Natural killer cell treated with Interleukin-12 subunit alpha and Interleukin-12 subunit beta and Interleukin-15 and Interleukin-18, amount 100 ng/mL, for 72 hours (primary cell): Measurements from ENCODE around the gene QRSL1. TPM values are rescaled to one million over a fixed set of nuclear protein-coding genes. Genes with fewer than 3 reads are reported as not detected.
"Not testable (repeated sequence)": the region's sequence is repeated elsewhere in the genome, so short reads cannot be mapped to it uniquely, and the experiment has no call there.

Source experiments
- ATAC-seq, 2 donors: fragments of 150-1000 bp; cut with Tn5 transposase in 1 of 2; sonication (Bioruptor Pico), chemical (Tn5 transposase) in 1 of 2; 2 replicates each; pipeline ENCODE4 v1.10.0; 2021
- DNase-seq: peaks from one replicate; pipeline ENCODE4 v3.0.0; 2022; ENCODE audit warnings: low spot score
- H3K27ac Mint-ChIP-seq, 2 donors: 1 replicate in 1 of 2; 2 replicates in 1 of 2; pipeline ENCODE4 v1.8.0; 2022; ENCODE audit warnings: mixed read lengths in 2 of 2, mild to moderate bottlenecking in 1 of 2, moderate library complexity in 1 of 2
- H3K27me3 Mint-ChIP-seq, 2 donors: 1 replicate in 1 of 2; 2 replicates in 1 of 2; pipeline ENCODE4 v1.8.0; 2022; ENCODE audit warnings: mixed read lengths in 2 of 2
- H3K36me3 Mint-ChIP-seq: one replicate; pipeline ENCODE4 v1.8.0; 2022; ENCODE audit warnings: mixed read lengths
- H3K4me1 Mint-ChIP-seq, 2 donors: 1 replicate in 1 of 2; 2 replicates in 1 of 2; pipeline ENCODE4 v1.8.0; 2022; ENCODE audit warnings: low read depth in 2 of 2, mixed read lengths in 2 of 2, mild to moderate bottlenecking in 1 of 2
- H3K4me3 Mint-ChIP-seq: one replicate; pipeline ENCODE4 v1.8.0; 2022; ENCODE audit warnings: mixed read lengths
- H3K9me3 Mint-ChIP-seq: 2 replicates; pipeline ENCODE4 v1.8.0; 2022; ENCODE audit warnings: mixed read lengths
- total RNA-seq, 2 donors: library from RNA; stranded (reverse); gene quantifications; one replicate each; pipeline ENCODE4 v1.2.3, GENCODE V29; 2022

The QRSL1 gene, protein sequence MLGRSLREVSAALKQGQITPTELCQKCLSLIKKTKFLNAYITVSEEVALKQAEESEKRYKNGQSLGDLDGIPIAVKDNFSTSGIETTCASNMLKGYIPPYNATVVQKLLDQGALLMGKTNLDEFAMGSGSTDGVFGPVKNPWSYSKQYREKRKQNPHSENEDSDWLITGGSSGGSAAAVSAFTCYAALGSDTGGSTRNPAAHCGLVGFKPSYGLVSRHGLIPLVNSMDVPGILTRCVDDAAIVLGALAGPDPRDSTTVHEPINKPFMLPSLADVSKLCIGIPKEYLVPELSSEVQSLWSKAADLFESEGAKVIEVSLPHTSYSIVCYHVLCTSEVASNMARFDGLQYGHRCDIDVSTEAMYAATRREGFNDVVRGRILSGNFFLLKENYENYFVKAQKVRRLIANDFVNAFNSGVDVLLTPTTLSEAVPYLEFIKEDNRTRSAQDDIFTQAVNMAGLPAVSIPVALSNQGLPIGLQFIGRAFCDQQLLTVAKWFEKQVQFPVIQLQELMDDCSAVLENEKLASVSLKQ
- total RNA-seq: 10 to 100 TPM; 15.3 to 25.0 TPM

DNA sequence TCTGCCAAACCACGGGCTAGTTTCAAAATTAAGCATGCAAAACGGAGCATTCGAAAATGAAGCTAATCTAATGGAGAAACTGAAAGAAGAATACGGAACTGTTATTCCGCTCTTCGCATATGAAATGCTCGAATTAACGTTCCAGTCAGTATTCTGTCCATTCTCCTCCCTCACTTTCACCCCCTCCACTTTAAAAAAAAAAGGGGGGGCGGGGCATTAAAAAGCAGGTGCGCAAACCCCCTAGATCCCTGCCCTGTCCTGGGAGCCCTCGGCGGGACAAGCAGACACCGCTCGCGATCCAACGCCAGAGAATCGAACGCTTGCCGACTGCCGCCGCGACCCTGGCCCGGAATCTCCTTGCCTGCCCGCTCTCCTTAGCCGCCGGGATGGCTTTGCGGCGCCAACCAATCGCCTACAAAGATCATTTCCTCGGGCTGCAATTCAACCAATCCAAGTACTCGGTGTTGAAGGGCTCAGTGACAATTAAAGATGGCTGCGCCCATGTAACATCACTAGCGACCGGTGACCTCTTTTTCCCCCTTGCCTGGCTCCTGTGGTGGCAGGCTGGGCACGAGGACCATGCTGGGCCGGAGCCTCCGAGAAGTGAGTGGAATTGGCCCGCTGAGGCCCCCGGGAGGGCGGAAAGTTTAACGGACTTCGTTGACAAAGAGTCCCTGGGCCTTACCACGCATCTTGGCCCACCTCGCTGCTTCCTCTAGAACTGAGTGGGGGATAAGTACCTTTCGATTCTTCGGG is at the start of gene QRSL1, which contains the start of gene RTN4IP1:
Gene QRSL1 (plus strand): TSS at position 476 of the 756 bp plus-strand sequence. CDS start 104 bp downstream, at position 580.
Gene RTN4IP1 (minus strand): TSS at position 396 of the 756 bp plus-strand sequence. CDS start 477 bp downstream, outside the sequence.
- Mint-ChIP-seq H3K9me3 (no peaks in the 10 kb centered on the region), H3K27me3 (no peaks in the 10 kb centered on the region), H3K4me1 (peaks cover 15 to 19% of the 10 kb centered on the region in 2 donors), H3K4me3 (peak within 1 kb of the TSS; percentile 99), H3K36me3 (no peaks in the 10 kb centered on the region), H3K27ac (peak within 1 kb of the TSS; percentile 99)
- ATAC-seq: peak; percentile 96 to 98
- peak; percentile 90 for DNase-seq

DNA sequence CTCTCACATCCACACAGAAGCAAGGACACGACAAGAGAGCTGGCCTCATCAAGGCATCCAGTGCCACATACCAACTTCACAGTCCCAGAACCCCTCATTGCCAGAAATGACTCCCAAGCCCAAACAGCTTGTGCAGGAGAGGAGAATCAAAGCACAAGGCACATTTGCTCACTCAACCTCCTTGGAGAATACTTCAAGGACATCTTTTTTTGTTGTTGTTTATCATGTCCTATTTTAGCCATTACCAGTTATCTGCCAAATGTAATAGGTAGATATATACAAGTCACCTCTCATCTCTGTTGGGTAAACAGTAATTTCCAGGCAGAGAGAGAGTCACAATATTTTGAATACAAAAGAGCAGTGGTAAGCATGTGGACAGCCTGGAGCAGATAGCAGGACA is 47.9 kb upstream of the QRSL1 start:
- no peaks in the 10 kb centered on the region for H3K27me3 Mint-ChIP-seq

DNA sequence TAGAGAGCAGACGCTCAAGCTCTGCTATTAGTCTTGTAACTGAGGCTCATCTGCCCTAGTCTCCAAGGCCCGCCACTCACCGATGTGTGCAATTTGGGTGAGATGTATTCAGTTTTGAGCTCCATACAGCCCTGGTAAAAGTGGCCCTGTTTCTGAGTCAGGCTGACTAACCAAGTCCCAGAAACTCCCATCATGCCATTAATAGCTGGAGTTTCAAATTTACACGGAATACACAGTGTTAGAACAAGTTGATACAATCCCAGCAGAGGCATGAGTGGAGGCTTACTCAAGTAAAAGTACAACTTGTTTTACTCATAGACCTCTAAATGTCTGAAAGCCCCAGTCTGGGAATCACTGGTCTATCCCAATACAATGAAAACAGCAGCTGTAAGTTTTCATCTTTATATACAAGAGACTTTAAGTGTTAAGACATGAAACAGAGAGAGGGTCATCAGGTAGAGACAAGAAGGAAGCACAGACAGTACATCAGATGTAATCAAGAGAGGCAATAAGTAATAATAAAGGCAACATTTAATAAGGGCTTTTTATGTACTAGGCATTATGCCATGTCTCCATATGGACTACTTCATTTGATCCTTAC is 42.5 kb upstream of the QRSL1 start:
- ATAC-seq: no peak
- H3K27me3 Mint-ChIP-seq: no peaks in the 10 kb centered on the region
- no peaks in the 10 kb centered on the region for H3K9me3 Mint-ChIP-seq
- DNase-seq: no peak
- peaks cover 7% of the 10 kb centered on the region for H3K36me3 Mint-ChIP-seq
- no peaks in the 10 kb centered on the region for H3K4me1 Mint-ChIP-seq
- H3K4me3 Mint-ChIP-seq: no peak overlapping the region
- no peak overlapping the region for H3K27ac Mint-ChIP-seq

More for the DNA sequence above, 47.9 kb upstream of the QRSL1 start:
- no peak overlapping the region for H3K4me3 Mint-ChIP-seq
- H3K36me3 Mint-ChIP-seq: peaks cover 8% of the 10 kb centered on the region
- DNase-seq (no peak), ATAC-seq (no peak)
- H3K27ac Mint-ChIP-seq: no peak overlapping the region
- no peaks in the 10 kb centered on the region for H3K9me3 Mint-ChIP-seq
- no peaks in the 10 kb centered on the region for H3K4me1 Mint-ChIP-seq

DNA sequence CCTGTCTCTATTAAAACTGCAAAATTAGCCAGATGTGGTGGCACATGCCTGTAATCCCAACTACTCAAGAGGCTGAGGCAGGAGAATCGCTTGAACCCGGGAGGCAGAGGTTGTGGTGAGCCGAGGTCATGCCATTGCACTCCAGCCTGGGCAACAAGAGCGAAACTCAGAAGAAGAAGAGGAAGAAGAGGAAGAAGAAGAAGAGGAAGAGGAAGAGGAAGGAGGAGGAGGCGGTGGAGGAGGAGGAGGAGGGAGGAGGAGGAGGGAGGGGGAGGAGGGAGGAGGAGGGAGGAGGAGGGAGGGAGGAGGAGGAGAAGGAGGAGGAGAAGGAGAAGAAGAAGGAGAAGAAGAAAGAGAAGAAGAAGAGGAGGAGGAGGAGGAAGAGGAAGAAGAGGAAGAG is 40.4 kb upstream of the QRSL1 start:
- not testable (repeated sequence) for H3K4me1 Mint-ChIP-seq, ATAC-seq, H3K4me3 Mint-ChIP-seq, H3K27ac Mint-ChIP-seq, H3K36me3 Mint-ChIP-seq, H3K27me3 Mint-ChIP-seq, DNase-seq, H3K9me3 Mint-ChIP-seq

DNA sequence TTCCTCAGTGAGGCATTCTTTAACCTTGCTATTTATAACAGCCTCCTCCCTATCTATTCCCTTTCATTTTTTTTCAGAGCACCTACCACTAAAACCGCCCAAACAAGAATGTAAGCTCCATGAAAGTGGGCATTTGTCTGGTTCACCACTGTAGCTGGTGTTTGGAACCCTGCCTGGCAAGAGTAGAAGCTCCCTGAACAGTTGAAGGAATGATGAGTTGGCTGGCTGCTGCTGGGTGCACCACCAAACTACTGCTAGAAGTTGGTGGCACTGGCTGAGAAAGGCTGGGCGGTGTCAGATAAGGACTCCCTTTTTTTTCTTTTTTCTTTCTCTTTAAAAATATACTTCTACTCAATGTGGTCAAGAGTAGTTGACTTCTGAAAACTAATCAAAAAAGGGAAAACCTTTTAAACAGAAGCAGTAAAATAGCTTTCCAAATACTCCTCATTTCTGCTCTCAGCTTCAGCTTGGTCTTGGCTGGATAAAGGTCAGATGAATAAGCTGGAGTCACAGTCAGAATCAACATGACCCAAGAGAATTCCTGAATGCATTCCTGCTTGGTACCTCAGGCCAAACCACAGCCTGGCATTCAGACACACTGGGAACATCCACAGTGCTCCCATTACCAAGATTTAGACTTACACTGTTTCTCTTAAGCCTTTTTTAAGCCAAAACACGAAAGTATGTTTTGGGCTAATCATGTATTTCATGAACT is 38.1 kb upstream of the QRSL1 start:
- no peak for ATAC-seq
- H3K36me3 Mint-ChIP-seq: no peaks in the 10 kb centered on the region
- H3K4me1 Mint-ChIP-seq: no peaks in the 10 kb centered on the region
- no peak overlapping the region for H3K4me3 Mint-ChIP-seq
- H3K27me3 Mint-ChIP-seq: no peaks in the 10 kb centered on the region
- no peaks in the 10 kb centered on the region for H3K9me3 Mint-ChIP-seq
- no peak overlapping the region for H3K27ac Mint-ChIP-seq
- DNase-seq: no peak

DNA sequence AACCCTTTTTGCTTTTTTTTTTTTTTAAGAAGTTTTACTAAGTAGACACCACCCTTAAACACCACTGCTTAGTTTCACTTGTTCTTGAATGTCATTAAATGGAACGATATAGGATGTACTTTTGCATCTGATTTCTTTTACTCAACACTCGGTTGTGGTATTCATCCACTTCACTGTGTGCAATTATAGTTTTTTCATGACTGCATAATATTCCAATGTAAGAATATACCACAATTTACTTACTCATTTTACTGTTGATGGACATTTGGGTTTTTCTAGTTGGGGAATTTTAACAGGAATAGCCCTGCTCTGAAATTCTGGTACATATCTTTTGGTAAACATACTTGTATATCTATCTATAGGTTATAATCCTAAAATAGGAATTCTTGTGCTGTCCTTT is 29.9 kb upstream of the QRSL1 start:
- H3K9me3 Mint-ChIP-seq: no peaks in the 10 kb centered on the region

DNA sequence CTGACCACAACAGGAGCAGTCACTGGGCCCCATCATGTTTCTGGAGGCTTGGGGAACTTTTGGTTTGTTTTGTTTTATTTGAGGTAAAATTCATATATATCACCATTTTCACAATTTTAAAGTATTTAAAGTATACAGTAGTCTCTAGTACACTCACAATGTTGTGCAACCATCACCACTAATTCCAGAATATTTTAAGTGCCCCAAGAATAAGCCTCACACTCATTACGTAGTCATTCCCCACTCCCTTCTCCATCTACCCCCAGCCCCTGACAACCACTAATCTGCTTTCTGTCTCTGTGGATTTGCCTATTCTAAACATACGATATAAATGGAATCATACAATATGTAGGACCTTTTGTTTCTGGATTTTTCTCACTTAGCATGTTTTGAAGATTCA is 29.0 kb upstream of the QRSL1 start:
- Mint-ChIP-seq H3K27me3 (no peaks in the 10 kb centered on the region), H3K9me3 (no peaks in the 10 kb centered on the region), H3K27ac (no peak overlapping the region), H3K4me3 (no peak overlapping the region), H3K4me1 (no peaks in the 10 kb centered on the region), H3K36me3 (peaks cover 21% of the 10 kb centered on the region)
- no peak for DNase-seq
- no peak for ATAC-seq

More for the DNA sequence above, 29.9 kb upstream of the QRSL1 start:
- peaks cover 21% of the 10 kb centered on the region for H3K36me3 Mint-ChIP-seq
- H3K27ac Mint-ChIP-seq: no peak overlapping the region
- H3K27me3 Mint-ChIP-seq: no peaks in the 10 kb centered on the region
- H3K4me1 Mint-ChIP-seq: no peaks in the 10 kb centered on the region
- DNase-seq: no peak
- no peak for ATAC-seq
- H3K4me3 Mint-ChIP-seq: no peak overlapping the region

DNA sequence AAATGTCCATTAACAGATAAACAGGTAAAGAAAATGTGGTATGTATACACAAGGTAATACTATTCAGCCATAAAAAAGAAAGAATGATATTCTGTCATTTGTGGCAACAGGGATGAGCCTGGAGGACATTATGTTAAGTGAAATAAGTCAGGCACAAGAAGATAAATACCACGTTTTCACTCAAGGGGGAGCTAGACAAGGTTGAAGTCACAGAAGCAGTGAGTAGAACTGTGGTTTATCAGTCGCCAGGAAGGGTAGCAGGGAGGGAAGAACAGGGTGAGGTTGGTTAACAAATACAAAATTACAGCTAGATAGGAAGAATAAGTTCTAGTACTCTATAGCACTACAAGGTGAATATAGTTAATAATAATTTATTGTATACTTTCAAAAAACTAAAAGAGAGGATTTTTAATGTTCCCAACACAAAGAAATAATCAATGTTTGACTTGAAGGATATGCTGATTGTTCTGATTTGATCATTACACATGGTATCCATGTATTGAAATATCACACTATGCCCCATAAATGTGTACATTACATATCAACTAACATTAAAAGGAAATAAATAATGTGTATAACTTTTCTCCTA is 21.2 kb upstream of the QRSL1 start:
- DNase-seq: no peak
- peak; percentile 68 to 73 for ATAC-seq
- peak overlapping the region in 1 of 2 donors; percentile 9 for H3K27ac Mint-ChIP-seq
- H3K4me1 Mint-ChIP-seq: peaks cover 6 to 8% of the 10 kb centered on the region in 2 donors
- H3K27me3 Mint-ChIP-seq: no peaks in the 10 kb centered on the region
- H3K4me3 Mint-ChIP-seq: no peak overlapping the region
- no peaks in the 10 kb centered on the region for H3K36me3 Mint-ChIP-seq
- no peaks in the 10 kb centered on the region for H3K9me3 Mint-ChIP-seq

DNA sequence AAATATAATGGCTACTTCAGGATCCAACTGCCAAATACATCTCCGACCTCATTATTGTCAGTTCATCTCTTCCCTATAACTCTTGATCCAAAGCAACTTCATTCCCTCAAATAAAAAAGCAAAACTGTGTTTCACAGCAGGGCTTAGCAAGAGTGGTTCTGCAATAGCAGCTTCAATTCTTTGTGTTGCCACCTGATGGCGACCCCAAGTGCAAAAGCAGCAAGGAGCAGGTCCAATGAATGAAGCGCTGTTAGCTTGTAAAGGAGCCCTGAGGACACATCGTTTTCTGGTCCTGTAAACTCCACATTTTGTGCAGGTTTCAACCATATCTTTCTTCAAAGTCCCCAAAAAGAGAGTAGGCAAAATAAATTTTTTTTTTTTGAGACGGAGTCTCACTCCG is 19.7 kb upstream of the QRSL1 start:
- no peak overlapping the region for H3K27ac Mint-ChIP-seq
- DNase-seq (no peak), ATAC-seq (no peak)
- H3K4me1 Mint-ChIP-seq: peaks cover 8 to 11% of the 10 kb centered on the region in 2 donors
- no peak overlapping the region for H3K4me3 Mint-ChIP-seq
- H3K27me3 Mint-ChIP-seq: no peaks in the 10 kb centered on the region
- no peaks in the 10 kb centered on the region for H3K9me3 Mint-ChIP-seq
- H3K36me3 Mint-ChIP-seq: peaks cover 10% of the 10 kb centered on the region

DNA sequence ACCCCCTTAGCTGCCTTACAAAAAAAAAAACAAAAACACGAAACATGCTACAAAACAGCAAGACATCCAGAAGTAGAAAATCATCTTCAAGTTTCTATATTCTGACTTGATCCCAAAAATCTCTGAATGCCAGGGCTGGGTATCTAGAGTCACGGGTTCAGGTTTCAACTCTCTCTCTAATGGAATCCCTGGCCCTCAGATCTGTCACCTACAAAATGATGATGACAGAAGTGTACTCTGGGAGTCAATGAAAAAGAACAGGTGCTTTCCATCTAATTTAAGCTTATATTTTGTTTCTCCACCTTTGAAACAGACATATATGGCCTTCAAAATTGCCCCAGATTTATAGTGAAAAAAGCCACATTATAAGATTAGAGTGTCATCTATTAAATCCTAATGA is 18.3 kb upstream of the QRSL1 start:
- Mint-ChIP-seq H3K27ac (no peak overlapping the region), H3K36me3 (peaks cover 10% of the 10 kb centered on the region), H3K9me3 (no peaks in the 10 kb centered on the region), H3K4me3 (no peak overlapping the region), H3K4me1 (peaks cover 8 to 11% of the 10 kb centered on the region in 2 donors), H3K27me3 (no peaks in the 10 kb centered on the region)
- ATAC-seq (no peak), DNase-seq (no peak)

DNA sequence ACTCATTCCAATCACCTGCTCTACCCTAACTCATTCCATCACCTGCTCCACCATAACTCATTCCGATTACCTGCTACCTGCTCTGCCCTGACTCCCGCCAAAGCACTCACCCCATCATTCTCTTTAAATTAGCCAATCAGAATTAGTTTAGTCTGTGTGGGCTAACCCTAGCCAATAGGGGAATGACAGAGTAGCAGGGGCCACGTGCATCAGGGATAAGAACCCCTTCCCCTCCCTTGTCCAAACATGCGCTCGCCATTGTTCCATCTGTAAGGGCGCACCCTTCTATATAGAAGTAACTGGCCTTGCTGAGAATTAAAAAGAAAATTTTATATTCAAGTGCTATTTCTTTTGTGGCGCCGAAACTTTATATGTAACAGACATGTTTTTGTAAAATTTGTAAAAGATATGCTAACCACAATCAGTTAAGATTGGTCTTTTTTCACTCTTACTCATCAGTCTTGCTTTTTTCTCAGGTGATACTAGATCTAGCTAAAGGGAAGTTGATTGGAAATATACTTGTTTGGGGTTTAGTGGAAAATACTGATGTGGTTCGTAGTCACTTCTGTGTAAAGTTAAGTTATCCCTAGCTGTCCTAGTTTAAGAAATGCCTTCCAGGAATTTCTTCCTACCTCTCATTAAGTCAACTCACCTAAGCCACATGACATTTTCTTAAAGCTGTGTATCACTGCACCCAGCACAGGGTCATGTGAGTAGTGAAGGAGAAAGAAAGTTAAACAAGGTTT is 16.5 kb upstream of the QRSL1 start:
- Mint-ChIP-seq H3K4me3 (no peak overlapping the region), H3K36me3 (peaks cover 10% of the 10 kb centered on the region), H3K27me3 (no peaks in the 10 kb centered on the region), H3K9me3 (no peaks in the 10 kb centered on the region), H3K27ac (no peak overlapping the region), H3K4me1 (peaks cover 8 to 10% of the 10 kb centered on the region in 2 donors)
- ATAC-seq (no peak), DNase-seq (no peak)

DNA sequence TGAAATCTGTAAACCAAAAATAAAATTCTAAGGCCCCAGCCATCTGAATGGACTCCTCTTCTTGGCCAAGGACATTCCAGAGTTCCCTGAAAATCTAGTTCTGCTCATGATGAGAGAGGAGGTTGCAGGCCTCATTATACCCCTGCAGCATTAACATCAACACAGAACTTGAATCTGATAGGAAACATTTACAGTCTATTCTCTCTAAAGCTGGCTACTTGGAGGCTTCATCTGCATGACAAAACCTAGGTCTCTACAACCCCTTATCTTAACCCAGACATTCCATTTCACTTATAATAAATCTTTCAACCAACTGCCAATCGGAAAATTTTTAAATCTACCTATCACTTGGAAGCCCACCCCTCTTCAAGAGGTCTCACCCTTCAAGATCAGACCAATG is 15.8 kb upstream of the QRSL1 start:
- H3K4me3 Mint-ChIP-seq: no peak overlapping the region
- H3K27me3 Mint-ChIP-seq: no peaks in the 10 kb centered on the region

More for the DNA sequence above, 15.8 kb upstream of the QRSL1 start:
- Mint-ChIP-seq H3K36me3 (peaks cover 10% of the 10 kb centered on the region), H3K4me1 (peaks cover 4 to 5% of the 10 kb centered on the region in 2 donors), H3K27ac (no peak overlapping the region), H3K9me3 (no peaks in the 10 kb centered on the region)
- ATAC-seq (no peak), DNase-seq (no peak)
